ENCODE results near the gene LGI2.
"Not testable (repeated sequence)": the region's sequence is repeated elsewhere in the genome, so short reads cannot be mapped to it uniquely, and the experiment has no call there.

The LGI2 gene

DNA sequence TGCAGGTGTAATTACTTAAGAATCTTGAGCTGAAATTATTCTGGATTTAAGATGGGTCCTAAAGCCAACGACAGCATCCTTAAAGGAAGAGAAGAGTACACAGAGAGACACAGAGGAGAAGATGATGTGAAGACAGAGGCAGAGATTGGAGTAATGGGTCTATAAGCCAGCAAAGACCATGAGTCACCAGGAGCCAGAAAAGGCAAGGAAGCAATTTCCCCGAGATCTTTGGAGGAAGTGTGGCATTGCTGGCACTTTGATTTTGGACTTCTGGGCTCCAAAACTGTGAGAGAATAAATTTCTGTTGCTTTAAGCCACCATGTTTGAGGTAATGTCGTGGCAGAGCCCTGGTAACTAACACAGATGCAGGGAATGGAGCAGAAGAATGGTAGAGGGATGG, 32.4 kb upstream of the LGI2 start:
- H3K27me3 ChIP-seq (ENCODE audit: control insufficient read depth, insufficient read depth, low read length), result no peaks in the 10 kb centered on the region

DNA sequence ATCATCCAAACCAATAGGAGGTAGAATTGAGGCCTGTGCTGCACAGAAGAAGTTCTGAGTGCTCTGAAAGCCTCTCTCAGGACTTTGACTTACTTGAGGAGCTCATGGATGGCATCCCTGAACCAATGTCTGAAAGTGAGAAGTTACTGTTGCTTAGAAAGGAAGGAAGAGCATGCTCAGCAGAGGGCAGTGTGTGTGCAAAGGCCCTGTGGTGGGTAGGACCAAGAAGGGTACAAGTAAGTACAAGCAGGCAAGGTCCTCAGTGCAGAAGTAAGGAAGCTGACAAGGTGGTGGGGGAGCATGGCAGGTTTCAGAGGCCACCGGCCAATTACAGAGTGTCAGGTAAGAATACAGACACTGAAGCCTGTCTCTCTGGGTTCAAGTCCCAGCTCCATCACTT, 31.4 kb upstream of the LGI2 start:
- Histone ChIP-seq H3K4me3 (ENCODE audit: low read length) (no peak overlapping the region), H3K27me3 (ENCODE audit: control insufficient read depth, insufficient read depth, low read length) (no peaks in the 10 kb centered on the region), H3K9ac (ENCODE audit: low read length) (no peak overlapping the region), H3K4me1 (ENCODE audit: control insufficient read depth, low read depth, low read length) (peaks cover 14% of the 10 kb centered on the region), H3K36me3 (ENCODE audit: control insufficient read depth, low read depth, low read length) (no peaks in the 10 kb centered on the region), H3K27ac (ENCODE audit: low read length) (no peak overlapping the region), H3K9me3 (ENCODE audit: control insufficient read depth, low read depth, low read length) (no peaks in the 10 kb centered on the region)

More for the DNA sequence above, 32.4 kb upstream of the LGI2 start:
- peaks cover 14% of the 10 kb centered on the region for H3K4me1 ChIP-seq (ENCODE audit: control insufficient read depth, low read depth, low read length)
- no peak overlapping the region for H3K4me3 ChIP-seq (ENCODE audit: low read length)
- no peaks in the 10 kb centered on the region for H3K36me3 ChIP-seq (ENCODE audit: control insufficient read depth, low read depth, low read length)
- no peaks in the 10 kb centered on the region for H3K9me3 ChIP-seq (ENCODE audit: control insufficient read depth, low read depth, low read length)
- H3K27ac ChIP-seq (ENCODE audit: low read length), result no peak overlapping the region
- H3K9ac ChIP-seq (ENCODE audit: low read length), result no peak overlapping the region

DNA sequence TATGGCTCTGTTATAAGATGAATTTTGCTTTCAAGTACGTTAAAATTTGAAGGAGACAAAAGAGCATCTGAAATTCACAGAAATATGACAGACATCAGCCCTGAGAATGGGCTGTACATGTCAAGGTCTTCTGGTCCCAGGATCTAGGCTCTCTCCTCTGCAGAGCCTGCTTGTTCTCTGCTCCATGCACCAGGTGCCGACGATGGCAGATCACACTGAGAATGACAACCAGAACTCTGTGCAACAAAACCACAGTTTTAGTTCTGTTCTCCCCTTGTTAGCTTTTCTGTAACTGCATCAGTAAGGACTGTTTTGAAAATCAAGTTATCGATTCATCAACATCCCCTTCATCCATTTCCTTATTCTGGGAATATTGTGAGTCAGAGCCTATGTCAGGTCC, 30.9 kb upstream of the LGI2 start:
- Histone ChIP-seq H3K27me3 (ENCODE audit: control insufficient read depth, insufficient read depth, low read length) (no peaks in the 10 kb centered on the region), H3K4me1 (ENCODE audit: control insufficient read depth, low read depth, low read length) (peaks cover 14% of the 10 kb centered on the region), H3K9me3 (ENCODE audit: control insufficient read depth, low read depth, low read length) (no peaks in the 10 kb centered on the region), H3K4me3 (ENCODE audit: low read length) (no peak overlapping the region), H3K36me3 (ENCODE audit: control insufficient read depth, low read depth, low read length) (no peaks in the 10 kb centered on the region), H3K9ac (ENCODE audit: low read length) (no peak overlapping the region), H3K27ac (ENCODE audit: low read length) (no peak overlapping the region)

DNA sequence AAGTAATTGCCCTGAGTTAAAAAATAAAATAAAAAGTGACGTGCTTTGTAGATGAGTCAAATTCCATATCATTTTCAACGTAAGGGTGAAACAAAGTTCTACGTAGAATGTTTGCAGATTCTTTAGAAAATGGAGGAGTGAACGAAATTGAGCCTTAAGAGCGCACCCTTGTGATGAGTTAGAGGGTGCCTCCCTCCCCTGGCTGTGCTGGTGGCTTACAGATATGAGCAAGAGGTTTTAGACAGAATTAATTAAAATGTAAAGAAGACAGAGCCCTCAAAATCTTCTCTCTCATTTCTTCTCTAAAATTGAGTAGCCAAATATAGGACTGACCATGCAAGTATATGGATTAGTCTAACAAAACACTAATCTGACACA, 30.2 kb upstream of the LGI2 start:
- H3K36me3 ChIP-seq (ENCODE audit: control insufficient read depth, low read depth, low read length), result no peaks in the 10 kb centered on the region
- H3K27ac ChIP-seq (ENCODE audit: low read length), result no peak overlapping the region
- no peak overlapping the region for H3K4me3 ChIP-seq (ENCODE audit: low read length)
- no peaks in the 10 kb centered on the region for H3K27me3 ChIP-seq (ENCODE audit: control insufficient read depth, insufficient read depth, low read length)
- H3K4me1 ChIP-seq (ENCODE audit: control insufficient read depth, low read depth, low read length), result peaks cover 13% of the 10 kb centered on the region
- no peak overlapping the region for H3K9ac ChIP-seq (ENCODE audit: low read length)
- H3K9me3 ChIP-seq (ENCODE audit: control insufficient read depth, low read depth, low read length), result no peaks in the 10 kb centered on the region

DNA sequence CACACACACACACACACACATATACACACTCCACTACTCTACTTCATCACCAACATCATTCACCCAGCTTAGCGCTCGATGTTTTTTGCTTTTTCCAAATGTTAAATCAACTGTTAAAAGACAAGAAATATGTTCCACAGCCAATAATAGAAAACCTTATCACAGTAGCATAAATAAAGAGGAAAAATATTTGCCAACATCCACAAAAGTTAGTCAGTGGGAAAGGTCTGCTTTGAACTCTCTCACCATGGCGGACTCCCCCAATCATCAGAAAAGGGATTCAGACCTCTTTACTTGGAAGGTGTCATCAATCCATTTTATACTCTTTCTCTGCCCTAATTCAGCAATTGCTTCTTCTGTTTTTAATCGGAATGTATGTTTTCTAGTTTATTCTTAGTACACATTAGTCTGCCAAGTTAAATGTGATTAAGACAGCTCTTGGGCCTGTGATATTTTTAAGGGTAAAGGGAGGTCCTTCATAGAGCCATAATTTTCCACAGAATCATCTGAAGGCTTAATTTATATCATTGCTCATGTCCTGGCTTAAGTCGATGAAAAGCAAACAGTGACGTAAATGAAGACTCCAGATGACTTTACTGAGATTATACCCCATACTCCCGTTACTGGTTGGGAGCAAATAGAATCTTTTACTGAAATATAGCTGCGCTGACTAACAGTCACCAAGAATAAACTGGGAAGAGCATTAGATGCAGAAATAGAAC, 29.7 kb upstream of the LGI2 start:
- no peak overlapping the region for H3K4me3 ChIP-seq (ENCODE audit: low read length)
- H3K4me1 ChIP-seq (ENCODE audit: control insufficient read depth, low read depth, low read length), result peaks cover 8% of the 10 kb centered on the region
- no peak overlapping the region for H3K9ac ChIP-seq (ENCODE audit: low read length)
- H3K27me3 ChIP-seq (ENCODE audit: control insufficient read depth, insufficient read depth, low read length), result no peaks in the 10 kb centered on the region
- H3K36me3 ChIP-seq (ENCODE audit: control insufficient read depth, low read depth, low read length), result no peaks in the 10 kb centered on the region
- no peak overlapping the region for H3K27ac ChIP-seq (ENCODE audit: low read length)
- no peaks in the 10 kb centered on the region for H3K9me3 ChIP-seq (ENCODE audit: control insufficient read depth, low read depth, low read length)

DNA sequence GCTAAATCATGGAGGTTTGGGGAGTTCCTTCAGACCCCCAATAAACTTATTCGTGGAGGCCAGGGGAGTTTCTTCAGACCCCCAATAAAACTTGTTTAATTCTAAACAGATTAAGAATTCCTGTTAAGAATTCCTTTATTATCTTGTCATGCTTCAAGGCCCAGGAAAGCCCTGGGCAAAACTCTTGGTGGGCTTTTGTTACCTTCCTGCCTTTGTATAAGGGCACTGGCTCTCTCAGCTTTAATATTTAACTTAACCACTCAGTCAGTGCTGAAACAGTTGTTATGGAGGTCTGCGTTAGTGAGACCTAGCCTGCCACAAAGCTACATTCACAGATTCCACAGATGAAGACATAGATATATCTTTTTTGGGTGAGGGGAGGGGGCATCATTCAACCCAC, 29.0 kb upstream of the LGI2 start:
- H3K9me3 ChIP-seq (ENCODE audit: control insufficient read depth, low read depth, low read length), result no peaks in the 10 kb centered on the region
- no peak overlapping the region for H3K9ac ChIP-seq (ENCODE audit: low read length)
- H3K27me3 ChIP-seq (ENCODE audit: control insufficient read depth, insufficient read depth, low read length), result no peaks in the 10 kb centered on the region
- H3K4me1 ChIP-seq (ENCODE audit: control insufficient read depth, low read depth, low read length), result peaks cover 2% of the 10 kb centered on the region
- H3K36me3 ChIP-seq (ENCODE audit: control insufficient read depth, low read depth, low read length), result no peaks in the 10 kb centered on the region
- no peak overlapping the region for H3K27ac ChIP-seq (ENCODE audit: low read length)
- H3K4me3 ChIP-seq (ENCODE audit: low read length), result no peak overlapping the region

DNA sequence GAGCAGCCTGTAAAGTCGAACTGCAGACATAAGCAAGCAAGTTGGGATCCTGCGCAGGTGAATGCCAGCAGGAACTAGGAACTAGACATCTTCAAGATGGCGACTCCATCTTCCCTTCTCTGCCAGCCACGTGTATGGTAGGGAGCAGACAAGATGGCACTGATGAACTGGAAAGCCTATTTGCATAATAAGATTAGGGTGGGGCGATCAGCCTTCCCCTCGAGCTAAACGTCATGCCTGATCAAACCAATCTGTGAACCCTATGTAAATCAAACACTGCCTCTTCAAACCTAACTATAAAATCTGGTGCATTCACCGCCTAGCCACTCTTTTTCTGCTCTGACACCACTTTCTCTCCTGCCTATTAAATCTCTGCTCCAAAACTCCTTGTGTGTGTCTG, 28.1 kb upstream of the LGI2 start:
- Histone ChIP-seq H3K27me3 (ENCODE audit: control insufficient read depth, insufficient read depth, low read length) (no peaks in the 10 kb centered on the region), H3K9ac (ENCODE audit: low read length) (no peak overlapping the region), H3K4me3 (ENCODE audit: low read length) (no peak overlapping the region), H3K9me3 (ENCODE audit: control insufficient read depth, low read depth, low read length) (no peaks in the 10 kb centered on the region), H3K36me3 (ENCODE audit: control insufficient read depth, low read depth, low read length) (no peaks in the 10 kb centered on the region), H3K4me1 (ENCODE audit: control insufficient read depth, low read depth, low read length) (no peaks in the 10 kb centered on the region), H3K27ac (ENCODE audit: low read length) (no peak overlapping the region)

DNA sequence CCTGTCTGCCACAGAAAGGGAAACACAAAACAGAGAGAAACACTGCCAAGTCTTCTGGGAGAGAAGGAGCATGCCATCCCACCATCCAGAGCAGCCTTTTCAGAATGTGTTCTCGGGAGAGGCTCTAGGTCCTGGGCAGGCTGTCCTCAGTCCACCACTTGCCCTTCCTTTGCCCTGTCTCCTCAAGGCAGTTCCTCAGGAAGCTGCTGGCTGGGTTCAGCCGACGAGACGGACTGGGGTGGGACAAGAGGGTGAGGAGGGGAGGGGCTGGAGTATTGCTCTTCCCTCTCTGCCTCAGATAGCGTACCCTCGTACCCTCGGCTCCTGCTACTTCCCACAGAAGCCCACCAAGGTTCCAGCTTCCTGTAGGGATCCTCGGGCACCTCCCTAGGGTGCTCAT, 26.6 kb upstream of the LGI2 start:
- no peaks in the 10 kb centered on the region for H3K27me3 ChIP-seq (ENCODE audit: control insufficient read depth, insufficient read depth, low read length)
- no peak overlapping the region for H3K9ac ChIP-seq (ENCODE audit: low read length)
- no peak overlapping the region for H3K27ac ChIP-seq (ENCODE audit: low read length)
- H3K4me3 ChIP-seq (ENCODE audit: low read length), result no peak overlapping the region
- H3K9me3 ChIP-seq (ENCODE audit: control insufficient read depth, low read depth, low read length), result no peaks in the 10 kb centered on the region
- no peaks in the 10 kb centered on the region for H3K36me3 ChIP-seq (ENCODE audit: control insufficient read depth, low read depth, low read length)
- H3K4me1 ChIP-seq (ENCODE audit: control insufficient read depth, low read depth, low read length), result no peaks in the 10 kb centered on the region

DNA sequence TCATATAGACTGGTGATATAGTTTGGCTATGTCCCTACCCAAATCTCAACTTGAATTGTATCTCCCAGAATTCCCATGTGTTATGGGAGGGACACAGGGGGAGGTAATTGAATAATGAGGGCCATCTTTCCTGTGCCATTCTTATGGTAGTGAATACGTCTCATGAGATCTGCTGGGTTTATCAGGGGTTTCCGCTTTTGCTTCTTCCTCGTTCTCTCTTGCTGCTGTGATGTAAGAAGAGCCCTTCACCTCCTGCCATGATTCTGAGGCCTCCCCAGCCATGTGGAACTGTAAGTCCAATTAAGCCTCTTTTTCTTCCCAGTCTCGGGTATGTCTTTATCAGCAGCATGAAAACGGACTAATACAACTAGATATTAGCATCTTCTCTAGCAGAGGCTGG, 21.3 kb upstream of the LGI2 start:
- not testable (repeated sequence) for H3K27ac ChIP-seq (ENCODE audit: low read length); H3K9me3 ChIP-seq (ENCODE audit: control insufficient read depth, low read depth, low read length); H3K4me3 ChIP-seq (ENCODE audit: low read length); H3K9ac ChIP-seq (ENCODE audit: low read length); H3K36me3 ChIP-seq (ENCODE audit: control insufficient read depth, low read depth, low read length); H3K4me1 ChIP-seq (ENCODE audit: control insufficient read depth, low read depth, low read length); H3K27me3 ChIP-seq (ENCODE audit: control insufficient read depth, insufficient read depth, low read length)

DNA sequence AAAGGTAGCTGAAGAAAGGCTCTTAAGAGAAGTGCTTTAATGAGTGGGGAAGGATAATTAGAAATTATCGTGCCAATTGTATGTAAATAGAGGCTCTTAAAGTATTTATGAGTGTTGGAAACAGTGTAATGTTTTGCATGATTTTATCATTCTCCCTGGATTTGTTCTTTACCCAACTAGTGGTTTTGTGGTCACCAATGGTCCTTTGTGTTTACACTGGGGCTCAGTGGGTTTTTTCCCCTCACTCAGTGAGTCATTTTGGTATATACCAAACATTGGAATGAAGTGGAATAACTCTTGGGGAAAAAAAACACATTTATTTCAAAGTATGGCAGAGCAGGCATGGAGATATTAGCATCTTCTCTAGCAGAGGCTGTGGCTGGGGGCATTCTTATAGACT, 20.8 kb upstream of the LGI2 start:
- Histone ChIP-seq H3K36me3 (ENCODE audit: control insufficient read depth, low read depth, low read length) (no peaks in the 10 kb centered on the region), H3K9ac (ENCODE audit: low read length) (no peak overlapping the region), H3K4me3 (ENCODE audit: low read length) (no peak overlapping the region), H3K27me3 (ENCODE audit: control insufficient read depth, insufficient read depth, low read length) (no peaks in the 10 kb centered on the region), H3K9me3 (ENCODE audit: control insufficient read depth, low read depth, low read length) (peaks cover 6% of the 10 kb centered on the region), H3K4me1 (ENCODE audit: control insufficient read depth, low read depth, low read length) (no peaks in the 10 kb centered on the region), H3K27ac (ENCODE audit: low read length) (no peak overlapping the region)

DNA sequence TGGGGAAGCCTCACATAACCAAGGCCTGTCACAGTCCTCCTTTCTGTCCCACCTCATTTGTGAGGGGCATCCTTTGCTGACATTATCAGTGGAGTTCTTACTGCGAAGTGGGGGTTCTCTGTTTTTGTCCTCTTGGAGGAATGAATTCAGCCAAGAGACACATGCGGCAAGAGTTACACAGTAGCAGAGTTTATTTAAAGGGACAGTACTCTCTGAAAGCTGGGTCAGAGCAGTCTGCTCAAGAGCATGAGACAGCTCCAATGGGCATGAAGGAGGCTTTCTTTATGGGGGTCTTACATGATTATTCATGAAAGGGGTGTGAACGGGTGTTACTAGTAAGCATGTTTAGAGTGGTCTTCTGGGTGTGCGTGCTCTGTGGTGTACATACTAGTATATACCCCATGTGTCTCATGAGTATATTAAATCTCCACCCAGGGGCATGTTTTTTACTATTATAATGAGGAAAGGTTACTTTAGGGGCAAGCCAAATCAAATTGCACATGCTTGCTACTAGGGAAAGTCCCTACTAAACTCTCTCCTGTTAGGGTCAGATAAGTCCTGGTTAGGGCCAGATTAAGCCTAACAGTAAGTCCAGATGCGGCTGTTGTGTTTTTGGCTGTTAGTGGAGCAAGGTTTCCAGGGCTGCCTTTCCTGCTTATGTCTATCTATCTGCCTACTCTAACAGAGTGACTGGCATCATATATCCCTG, 19.8 kb upstream of the LGI2 start:
- Histone ChIP-seq H3K4me3 (ENCODE audit: low read length) (no peak overlapping the region), H3K9ac (ENCODE audit: low read length) (no peak overlapping the region), H3K4me1 (ENCODE audit: control insufficient read depth, low read depth, low read length) (no peaks in the 10 kb centered on the region), H3K27ac (ENCODE audit: low read length) (no peak overlapping the region), H3K36me3 (ENCODE audit: control insufficient read depth, low read depth, low read length) (no peaks in the 10 kb centered on the region), H3K9me3 (ENCODE audit: control insufficient read depth, low read depth, low read length) (peaks cover 6% of the 10 kb centered on the region), H3K27me3 (ENCODE audit: control insufficient read depth, insufficient read depth, low read length) (no peaks in the 10 kb centered on the region)

DNA sequence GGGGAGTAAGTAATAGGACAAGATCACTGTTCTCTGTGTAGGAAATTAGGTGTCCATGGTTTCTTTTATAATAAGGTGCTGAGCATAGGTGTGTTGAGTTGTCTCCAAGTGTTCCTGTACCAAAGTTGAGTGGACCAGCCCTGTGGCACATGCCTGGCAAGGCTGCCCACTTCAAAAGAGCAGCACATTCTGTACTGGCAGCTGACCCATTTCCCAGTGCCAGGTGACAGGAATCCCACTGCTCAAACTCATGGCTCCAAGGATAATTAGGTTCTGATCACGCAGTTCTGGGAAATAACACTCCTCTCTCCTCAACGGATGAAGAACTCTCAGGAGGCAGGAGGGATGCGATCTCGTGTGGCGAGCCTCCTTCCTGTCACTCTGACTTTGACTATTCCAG, 12.8 kb upstream of the LGI2 start:
- Histone ChIP-seq H3K9me3 (ENCODE audit: control insufficient read depth, low read depth, low read length) (no peaks in the 10 kb centered on the region), H3K4me3 (ENCODE audit: low read length) (no peak overlapping the region), H3K4me1 (ENCODE audit: control insufficient read depth, low read depth, low read length) (no peaks in the 10 kb centered on the region), H3K27me3 (ENCODE audit: control insufficient read depth, insufficient read depth, low read length) (no peaks in the 10 kb centered on the region), H3K36me3 (ENCODE audit: control insufficient read depth, low read depth, low read length) (no peaks in the 10 kb centered on the region), H3K9ac (ENCODE audit: low read length) (no peak overlapping the region), H3K27ac (ENCODE audit: low read length) (no peak overlapping the region)
